GM19240 (cell line): Measurements from ENCODE around the gene IRAK1BP1.
A peak's percentile ranks its signal among the peaks of the same experiment; 100 is the strongest.
"Not testable (repeated sequence)": the region's sequence is repeated elsewhere in the genome, so short reads cannot be mapped to it uniquely, and the experiment has no call there.

Experiments used
- DNase-seq: peaks from one replicate; pipeline ENCODE4 v3.0.0; 2011; ENCODE audit warnings: low spot score; ENCODE audit not compliant: insufficient read length

The IRAK1BP1 gene

GRCh38 chr6:78889901-78890300, 22.6 kb downstream of the IRAK1BP1 start:
- DNase-seq = not testable (repeated sequence)

- no peak for DNase-seq
Measured at GRCh38 chr6:78896227-78896626, 28.9 kb downstream of the IRAK1BP1 start.

- no peak for DNase-seq
Measured at GRCh38 chr6:78908621-78909020, 41.3 kb downstream of the IRAK1BP1 start.

- DNase-seq = no peak
Measured at GRCh38 chr6:78909391-78909790, 42.0 kb downstream of the IRAK1BP1 start.

- no peak for DNase-seq
Measured at GRCh38 chr6:78910010-78910409, 42.7 kb downstream of the IRAK1BP1 start.

- DNase-seq = peak; percentile 8
Measured at GRCh38 chr6:78910591-78911171, 43.3 kb downstream of the IRAK1BP1 start.

GRCh38 chr6:78911218-78911940, 44.0 kb downstream of the IRAK1BP1 start:
- no peak for DNase-seq

GRCh38 chr6:78916411-78916810, 49.1 kb downstream of the IRAK1BP1 start:
- no peak for DNase-seq

- no peak for DNase-seq
Measured at GRCh38 chr6:78917788-78918187, 50.4 kb downstream of the IRAK1BP1 start.

GRCh38 chr6:78921168-78921567, 53.8 kb downstream of the IRAK1BP1 start:
- not testable (repeated sequence) for DNase-seq

GRCh38 chr6:78925317-78925716, 58.0 kb downstream of the IRAK1BP1 start:
- no peak for DNase-seq

- no peak for DNase-seq
Measured at GRCh38 chr6:78935553-78935952, 68.2 kb downstream of the IRAK1BP1 start.

- DNase-seq = no peak
Measured at GRCh38 chr6:78936515-78936914, 69.2 kb downstream of the IRAK1BP1 start.

- no peak for DNase-seq
Measured at GRCh38 chr6:78942446-78942845, 75.1 kb downstream of the IRAK1BP1 start.

- no peak for DNase-seq
Measured at GRCh38 chr6:78947529-78947928, 80.2 kb downstream of the IRAK1BP1 start.

- no peak for DNase-seq
Measured at GRCh38 chr6:78947962-78948361, 80.6 kb downstream of the IRAK1BP1 start.

- DNase-seq = no peak
Measured at GRCh38 chr6:78948785-78949184, 81.4 kb downstream of the IRAK1BP1 start.

- DNase-seq = no peak
Measured at GRCh38 chr6:78952362-78952761, 85.0 kb downstream of the IRAK1BP1 start.
